Measurements from ENCODE around the gene THBD.

GRCh38 chr20:23042270-23042669 lies 7.2 kb downstream of the THBD start:
- TF ChIP-seq ZNF384 (IDR thresholded peaks at IDR 0.05) (no peak), FOXA1 (IDR thresholded peaks at IDR 0.05) (no peak), FOXM1 (IDR thresholded peaks at IDR 0.05; ENCODE audit: borderline replicate concordance) (no peak), FOXK2 (IDR thresholded peaks at IDR 0.05) (no peak), TARDBP (IDR thresholded peaks at IDR 0.05) (no peak), ELF4 (IDR thresholded peaks at IDR 0.05) (no peak), SUZ12 (IDR thresholded peaks at IDR 0.05) (no peak), SP1 (IDR thresholded peaks at IDR 0.05) (no peak), NFRKB (IDR thresholded peaks at IDR 0.05) (no peak), BHLHE40 (IDR thresholded peaks at IDR 0.05; ENCODE audit: borderline replicate concordance) (no peak), PKNOX1 (IDR thresholded peaks at IDR 0.05) (no peak), CTBP1 (IDR thresholded peaks at IDR 0.05; ENCODE audit: borderline replicate concordance) (no peak)
